HepG2 (cell line): ENCODE results near the gene TRMU. TPM values are rescaled to one million over a fixed set of nuclear protein-coding genes. Genes with fewer than 3 reads are reported as not detected.

ENCODE experiments used
- CBX2 ChIP-seq, 2 experiments: fragments of 200-600 bp in 1 of 2; sonication (generic); formaldehyde crosslinking in 1 of 2; IDR thresholded peaks; 2 replicates each; pipeline versions ENCODE4 v1.7.0 to v1.8.1; 2018 to 2022; ENCODE audit warnings: low read depth in 2 of 2, low read length in 1 of 2, mild to moderate bottlenecking in 1 of 2, missing genetic modification reagents in 1 of 2
- EP300 ChIP-seq, 3 experiments: sonication (generic) in 1 of 3; formaldehyde crosslinking in 1 of 3; IDR thresholded peaks; 2 replicates each; pipeline versions ENCODE4 v1.5.1 to v1.6.1; 2011 to 2020; ENCODE audit warnings: low read depth in 2 of 3, low read length in 2 of 3, borderline replicate concordance in 1 of 3, improper control_type of control experiment in 1 of 3, mild to moderate bottlenecking in 1 of 3, missing genetic modification reagents in 1 of 3, moderate library complexity in 1 of 3
- HES4 ChIP-seq: sonication (generic); formaldehyde crosslinking; IDR thresholded peaks from 2 replicates; pipeline ENCODE4 v1.9.0; 2021; ENCODE audit warnings: mild to moderate bottlenecking, missing genetic modification reagents, borderline replicate concordance
- KAT7 ChIP-seq: IDR thresholded peaks from 2 replicates; pipeline ENCODE4 v1.6.1; 2018; ENCODE audit warnings: borderline replicate concordance, missing compliant biosample characterization
- REL ChIP-seq: sonication (generic); formaldehyde crosslinking; conservative IDR thresholded peaks from 2 replicates; pipeline ENCODE4 v1.8.0; 2022; ENCODE audit warnings: mild to moderate bottlenecking, missing genetic modification reagents, moderate library complexity
- SIX4 ChIP-seq: sonication (generic); formaldehyde crosslinking; IDR thresholded peaks from 2 replicates; pipeline ENCODE4 v1.4.0; 2020; ENCODE audit warnings: missing genetic modification reagents
- THAP9 ChIP-seq: sonication (generic); formaldehyde crosslinking; IDR thresholded peaks from 2 replicates; pipeline ENCODE4; 2020; ENCODE audit warnings: missing genetic modification reagents, mild to moderate bottlenecking, borderline replicate concordance
- ZKSCAN8 ChIP-seq: IDR thresholded peaks from 2 replicates; pipeline ENCODE4 v1.6.1; 2016; ENCODE audit warnings: borderline replicate concordance, missing genetic modification reagents, missing compliant biosample characterization
- ZNF230 ChIP-seq: sonication (generic); formaldehyde crosslinking; IDR thresholded peaks from 2 replicates; pipeline ENCODE4 v1.4.0; 2020; ENCODE audit warnings: mild to moderate bottlenecking, missing genetic modification reagents
- ZNF333 ChIP-seq: sonication (generic); formaldehyde crosslinking; IDR thresholded peaks from 2 replicates; pipeline ENCODE4 v1.4.0; 2020; ENCODE audit warnings: mild to moderate bottlenecking, missing genetic modification reagents, borderline replicate concordance
- ZNF337 ChIP-seq: sonication (generic); formaldehyde crosslinking; IDR thresholded peaks from 2 replicates; pipeline ENCODE4 v1.5.1; 2020; ENCODE audit warnings: missing genetic modification reagents, low read depth, mild to moderate bottlenecking, borderline replicate concordance
- ZNF552 ChIP-seq: sonication (generic); formaldehyde crosslinking; IDR thresholded peaks from 2 replicates; pipeline ENCODE4 v1.9.0; 2022; ENCODE audit warnings: missing genetic modification reagents, mild to moderate bottlenecking, borderline replicate concordance
- ZNF605 ChIP-seq: sonication (generic); formaldehyde crosslinking; IDR thresholded peaks from 2 replicates; pipeline ENCODE4 v1.8.0; 2022; ENCODE audit warnings: mild to moderate bottlenecking, missing genetic modification reagents
- ZNF607 ChIP-seq: sonication (generic); formaldehyde crosslinking; IDR thresholded peaks from 2 replicates; pipeline ENCODE4 v1.5.1; 2020; ENCODE audit warnings: missing genetic modification reagents, mild to moderate bottlenecking, borderline replicate concordance
- ZNF629 ChIP-seq: sonication (generic); formaldehyde crosslinking; conservative IDR thresholded peaks from 2 replicates; pipeline ENCODE4 v1.5.0; 2020; ENCODE audit warnings: missing genetic modification reagents
- ZNF639 ChIP-seq: conservative IDR thresholded peaks from 2 replicates; pipeline ENCODE4 v1.6.1; 2018; ENCODE audit warnings: missing genetic modification reagents
- ZNF672 ChIP-seq: sonication (generic); formaldehyde crosslinking; IDR thresholded peaks from 2 replicates; pipeline ENCODE4 v1.8.1; 2022; ENCODE audit warnings: missing genetic modification reagents
- ZNF761 ChIP-seq: sonication (generic); formaldehyde crosslinking; conservative IDR thresholded peaks from 2 replicates; pipeline ENCODE4 v1.4.0; 2020; ENCODE audit warnings: mild to moderate bottlenecking, missing genetic modification reagents
- polyA plus RNA-seq, 8 experiments: library from polyadenylated mRNA; depleted of rRNA in 3 of 8; stranded (reverse) in 7 of 8; unstranded in 1 of 8; fragments of >200 nt; fragmentation: Illumina TruSeq in 4 of 8; extraction: Trizol in 4 of 8; gene quantifications; 2 replicates each; pipeline versions ENCODE4 v1.2.1 to v1.2.3, GENCODE V29; 2011 to 2016; ENCODE audit warnings: low read depth in 4 of 8, missing spikeins in 1 of 8, mixed read lengths in 1 of 8; ENCODE audit not compliant: insufficient read depth in 1 of 8
- total RNA-seq, 5 experiments: library from RNA; depleted of rRNA; stranded (reverse); fragments of >200 nt; fragmentation: Illumina TruSeq; extraction: Trizol; gene quantifications; 2 replicates each; pipeline ENCODE4 v1.2.3, GENCODE V29; 2016; ENCODE audit warnings: low read depth in 1 of 5
- TF ChIP-seq, protein P1 (sequence below): sonication (generic); formaldehyde crosslinking; IDR thresholded peaks from 2 replicates; pipeline ENCODE4 v1.9.0; 2022; ENCODE audit warnings: missing genetic modification reagents, mild to moderate bottlenecking, borderline replicate concordance

The TRMU gene
- total and polyA plus RNA-seq, 2 of the 13 experiments (the other 11 are each of a cell fraction or from before 2014, with no cell fraction given): 31.0 to 50.2 TPM

- no peak for TF ChIP-seq ZNF629
- TF ChIP-seq ZNF230 (CRISPR knock-in tag): 0 out of 2 replicates have a peak, but pooled peaks have one; percentile 23
- TF ChIP-seq ZNF337: no peak
- no peak for TF ChIP-seq SIX4 (CRISPR knock-in tag)
- TF ChIP-seq EP300 (IDR thresholded peaks at IDR 0.05; ENCODE audit: low read depth in 2 of 2, low read length in 2 of 2): no peak
- TF ChIP-seq EP300 (CRISPR knock-in tag; IDR thresholded peaks at IDR 0.05; ENCODE audit: borderline replicate concordance): no peak; the same call in 1 of the 2 replicates
- TF ChIP-seq ZKSCAN8: no peak; the same call in 1 of the 2 replicates
- TF ChIP-seq KAT7: no peak
- TF ChIP-seq THAP9 (CRISPR knock-in tag): peak; percentile 43; the same call in 1 of the 2 replicates
- peak; percentile 92 for TF ChIP-seq ZNF333
- TF ChIP-seq, protein P1, sequence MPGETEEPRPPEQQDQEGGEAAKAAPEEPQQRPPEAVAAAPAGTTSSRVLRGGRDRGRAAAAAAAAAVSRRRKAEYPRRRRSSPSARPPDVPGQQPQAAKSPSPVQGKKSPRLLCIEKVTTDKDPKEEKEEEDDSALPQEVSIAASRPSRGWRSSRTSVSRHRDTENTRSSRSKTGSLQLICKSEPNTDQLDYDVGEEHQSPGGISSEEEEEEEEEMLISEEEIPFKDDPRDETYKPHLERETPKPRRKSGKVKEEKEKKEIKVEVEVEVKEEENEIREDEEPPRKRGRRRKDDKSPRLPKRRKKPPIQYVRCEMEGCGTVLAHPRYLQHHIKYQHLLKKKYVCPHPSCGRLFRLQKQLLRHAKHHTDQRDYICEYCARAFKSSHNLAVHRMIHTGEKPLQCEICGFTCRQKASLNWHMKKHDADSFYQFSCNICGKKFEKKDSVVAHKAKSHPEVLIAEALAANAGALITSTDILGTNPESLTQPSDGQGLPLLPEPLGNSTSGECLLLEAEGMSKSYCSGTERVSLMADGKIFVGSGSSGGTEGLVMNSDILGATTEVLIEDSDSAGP (CRISPR knock-in tag): peak; percentile 81; the same call in 1 of the 2 replicates
- no peak for TF ChIP-seq CBX2 (IDR thresholded peaks at IDR 0.05; ENCODE audit: low read depth, low read length)
- TF ChIP-seq CBX2 (CRISPR knock-in tag; IDR thresholded peaks at IDR 0.05; ENCODE audit: low read depth): 0 out of 2 replicates have a peak, but pooled peaks have one; percentile 28
- TF ChIP-seq ZNF672 (CRISPR knock-in tag): 0 out of 2 replicates have a peak, but pooled peaks have one; percentile 73
- no peak; the same call in 1 of the 2 replicates for TF ChIP-seq ZNF607 (CRISPR knock-in tag)
- no peak; the same call in 1 of the 2 replicates for TF ChIP-seq ZNF761 (CRISPR knock-in tag)
- TF ChIP-seq HES4 (CRISPR knock-in tag): peak; percentile 75; the same call in 1 of the 2 replicates
- peak; percentile 100 for TF ChIP-seq REL (CRISPR knock-in tag)
- peak; percentile 69; the same call in 1 of the 2 replicates for TF ChIP-seq ZNF552 (CRISPR knock-in tag)
- peak; percentile 86 for TF ChIP-seq ZNF605 (CRISPR knock-in tag)
- no peak for TF ChIP-seq ZNF639 (CRISPR knock-in tag)
These were observed 39.0 kb upstream of the TRMU start, which contains the start of gene GTSE1 (continued) for GRCh38 chr22:46296257-46297150.
